Esophagus squamous epithelium (tissue), 4 donors: ENCODE measurements around the gene ACSL3.

ENCODE experiments used
- CTCF ChIP-seq, 6 experiments: fragments of 450-650 bp in 4 of 6; fragments of 200-600 bp in 2 of 6; sonication (generic) in 2 of 6; IDR thresholded peaks; one replicate each; pipeline ENCODE4 v1.5.1; 2016 to 2019; ENCODE audit warnings: antibody characterized with exemption in 6 of 6, mild to moderate bottlenecking in 4 of 6, moderate library complexity in 4 of 6
- POLR2A ChIP-seq, 4 donors: fragments of 450-650 bp; IDR thresholded peaks; one replicate each; pipeline ENCODE4 v1.6.1; 2017; ENCODE audit warnings: antibody characterized with exemption in 4 of 4, mild to moderate bottlenecking in 4 of 4, moderate library complexity in 3 of 4

DNA sequence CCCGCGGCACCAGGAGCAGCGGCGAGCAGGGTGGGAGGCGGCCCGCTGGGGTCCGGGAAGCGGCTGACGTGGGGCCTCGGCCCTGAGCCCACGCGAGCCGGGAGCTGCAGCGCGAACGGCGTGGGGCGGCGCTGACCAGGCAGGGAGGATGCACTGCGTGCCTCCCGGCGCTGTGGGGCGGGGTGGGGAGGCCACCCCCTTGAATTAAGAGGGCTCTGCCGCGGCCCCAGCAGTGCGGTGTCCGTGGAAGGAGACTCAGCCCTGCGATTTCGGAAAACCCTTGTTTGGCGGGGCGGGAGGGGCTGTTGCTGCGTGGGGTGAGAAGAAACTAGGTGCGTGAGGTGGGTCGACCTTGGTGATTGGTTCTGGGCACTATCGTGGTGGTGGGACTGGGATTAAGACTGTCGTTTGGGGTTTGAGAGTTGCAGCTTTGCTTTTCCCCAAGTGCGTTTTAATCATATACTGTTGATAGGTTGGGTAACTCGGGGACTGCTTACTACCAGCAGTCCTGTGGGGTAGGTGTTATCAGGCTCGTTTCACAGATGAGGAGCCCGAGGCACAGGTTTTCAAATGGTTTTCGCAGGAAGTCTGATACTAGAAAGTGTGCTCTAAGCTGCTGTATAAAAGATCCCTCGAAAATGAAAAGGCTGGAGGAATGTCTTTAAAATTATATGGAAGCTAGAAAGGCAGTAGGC is 722 bp downstream of the ACSL3 start:
- no peak for TF ChIP-seq CTCF (IDR thresholded peaks at IDR 0.05)
- no peak for TF ChIP-seq POLR2A (IDR thresholded peaks at IDR 0.05)
